SW 1271 (cell line): ENCODE results near the gene SNRNP200.

ENCODE experiments used
- DNase-seq, 2 experiments: peaks; one replicate each; lab custom pipeline; 2025; lab: John Stamatoyannopoulos, UW

Gene SNRNP200

DNA sequence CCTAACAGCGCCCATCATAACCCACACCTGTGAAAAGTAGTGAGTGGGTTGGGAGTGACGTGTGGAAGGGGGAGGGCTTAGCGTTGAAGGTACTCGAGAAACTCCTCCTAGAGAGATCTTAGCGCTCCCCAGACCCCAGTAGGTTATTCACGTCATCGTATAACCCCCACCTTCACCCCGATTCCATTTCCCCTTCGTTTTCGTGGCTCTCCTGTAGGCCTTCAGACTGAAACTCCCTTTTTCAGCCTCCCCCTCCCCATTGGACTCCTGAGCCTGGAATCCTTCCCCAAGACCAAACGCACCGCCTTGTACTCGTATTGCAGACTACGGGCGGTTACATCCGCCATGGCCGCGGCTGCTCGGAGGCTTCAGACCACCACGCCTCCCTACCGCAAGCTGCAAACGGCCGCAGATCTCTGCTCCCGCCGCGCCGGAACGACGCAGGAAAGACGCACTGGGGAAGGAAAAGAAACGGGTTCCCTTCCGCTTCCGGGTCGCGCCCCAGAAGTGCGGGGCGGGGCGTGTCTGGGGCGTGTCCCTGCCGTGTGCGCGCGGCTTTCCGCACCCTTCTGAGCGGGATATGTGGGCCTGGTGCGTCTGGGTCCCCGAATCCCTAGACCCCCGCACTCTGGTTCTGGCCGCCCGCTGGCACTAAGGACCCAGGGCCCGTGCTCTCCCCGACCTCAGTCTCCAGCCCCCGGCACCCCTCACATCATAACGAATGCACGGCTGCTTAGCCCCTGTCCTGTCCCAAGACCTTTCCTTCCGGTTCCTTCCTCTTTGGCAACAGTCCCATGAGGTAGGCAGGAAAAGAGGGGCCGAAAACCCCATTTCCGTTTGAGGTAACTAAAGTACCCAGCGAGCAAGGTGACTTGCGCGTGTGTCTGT, at the start of gene SNRNP200:
TSS of gene SNRNP200 (minus strand) at position 456 of the 888 bp plus-strand sequence. CDS start at position 347, 109 bp downstream.
- peak; percentile 85 to 88 for DNase-seq

GRCh38 chr2:96354492-96354891, 49.1 kb upstream of the SNRNP200 start:
- no peak for DNase-seq

- no peak for DNase-seq
Observed at GRCh38 chr2:96353606-96354101, 48.3 kb upstream of the SNRNP200 start.

DNA sequence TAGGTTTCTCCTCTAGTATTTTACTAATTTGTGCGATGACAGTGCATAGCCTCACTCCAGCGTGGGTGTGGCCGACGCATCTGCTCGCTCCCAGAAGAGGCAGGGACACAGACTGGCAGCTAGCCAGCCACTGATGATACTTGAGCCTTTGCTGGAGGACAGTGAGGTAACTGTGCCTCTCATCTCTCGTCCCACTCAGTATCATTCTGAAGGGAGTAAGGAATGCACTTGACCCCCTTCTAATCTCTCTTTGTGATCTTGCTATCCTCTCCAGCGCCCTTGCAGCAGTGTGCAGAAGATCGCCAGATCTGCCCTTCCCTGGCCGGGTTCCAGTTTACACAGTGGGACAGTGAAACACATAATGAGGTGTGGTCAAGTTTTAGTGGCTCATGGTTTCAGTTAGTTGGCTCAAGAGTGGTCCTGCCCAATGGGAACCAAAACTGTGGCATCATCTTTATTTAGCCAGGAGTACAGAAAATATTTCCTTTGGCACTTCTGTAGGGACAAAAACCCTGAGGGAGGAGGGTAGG, 47.8 kb upstream of the SNRNP200 start:
- no peak for DNase-seq

DNA sequence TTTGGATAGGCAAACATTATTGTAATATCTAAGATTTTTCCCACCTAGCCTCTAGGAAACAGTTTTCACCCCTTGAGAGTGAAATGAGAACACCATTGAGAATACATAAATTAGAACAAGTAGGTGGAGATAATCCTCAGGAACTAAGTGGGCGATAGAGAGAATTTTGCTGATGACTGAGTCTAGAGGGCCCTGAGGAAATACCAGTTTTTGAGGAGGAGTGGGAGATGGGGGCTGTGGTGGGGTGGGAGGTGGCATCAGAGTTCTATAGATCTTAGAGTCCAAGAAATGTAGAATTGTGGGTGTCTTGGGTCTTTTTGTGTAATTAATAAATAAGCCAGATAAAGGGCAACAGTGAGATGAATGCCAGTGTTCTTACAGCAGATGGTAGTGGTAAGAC, 42.0 kb upstream of the SNRNP200 start:
- DNase-seq = no peak

DNA sequence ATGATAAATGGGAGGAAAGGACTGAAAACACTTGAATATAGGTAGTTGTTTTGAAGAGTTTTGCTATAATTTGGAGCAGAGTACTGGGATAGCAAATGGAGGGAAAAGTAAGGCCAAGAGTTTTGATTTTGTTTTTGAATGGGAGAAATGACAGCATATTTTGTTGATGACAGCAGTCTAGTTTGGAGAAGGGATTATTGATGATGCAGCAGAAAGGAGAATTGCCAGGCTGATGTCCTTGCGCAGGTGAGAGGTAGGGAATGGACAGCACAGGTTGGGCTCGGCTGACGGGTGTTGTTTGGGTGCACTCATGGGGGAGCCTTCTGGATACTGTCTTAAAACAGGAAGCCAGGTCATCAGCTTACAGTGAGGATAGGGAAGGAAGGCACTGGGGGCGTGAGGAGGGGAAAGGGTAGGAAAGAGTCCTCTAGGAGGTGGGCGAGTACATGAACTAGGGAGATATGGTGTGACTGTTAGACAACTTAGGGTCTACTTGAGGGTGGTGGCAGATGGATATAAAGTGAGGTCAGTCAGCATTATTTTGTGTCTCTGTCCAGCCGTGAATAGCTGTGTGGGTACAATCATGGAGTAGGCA, 40.6 kb upstream of the SNRNP200 start:
- DNase-seq = no peak

DNA sequence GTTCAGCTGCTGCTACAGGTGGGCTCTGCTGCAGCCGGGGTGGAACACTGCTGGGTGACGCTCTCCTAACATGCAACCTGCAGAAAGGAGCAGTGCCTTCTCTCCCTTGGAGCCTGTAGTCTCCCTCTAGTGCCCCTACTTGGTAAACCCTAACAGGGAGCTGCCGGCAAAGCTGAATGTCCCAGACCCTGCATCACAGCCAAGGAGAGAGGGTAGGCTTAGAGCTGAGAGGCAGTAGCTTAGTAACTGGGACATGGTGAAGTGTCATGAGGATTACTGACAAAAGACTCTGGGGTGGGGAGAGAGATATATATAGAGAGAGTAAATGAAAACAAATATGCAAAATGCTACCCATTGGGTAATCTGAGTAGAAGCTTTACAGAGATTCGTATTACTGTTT, 40.1 kb upstream of the SNRNP200 start:
- DNase-seq = peak in 1 of 2 experiments; percentile 14

DNA sequence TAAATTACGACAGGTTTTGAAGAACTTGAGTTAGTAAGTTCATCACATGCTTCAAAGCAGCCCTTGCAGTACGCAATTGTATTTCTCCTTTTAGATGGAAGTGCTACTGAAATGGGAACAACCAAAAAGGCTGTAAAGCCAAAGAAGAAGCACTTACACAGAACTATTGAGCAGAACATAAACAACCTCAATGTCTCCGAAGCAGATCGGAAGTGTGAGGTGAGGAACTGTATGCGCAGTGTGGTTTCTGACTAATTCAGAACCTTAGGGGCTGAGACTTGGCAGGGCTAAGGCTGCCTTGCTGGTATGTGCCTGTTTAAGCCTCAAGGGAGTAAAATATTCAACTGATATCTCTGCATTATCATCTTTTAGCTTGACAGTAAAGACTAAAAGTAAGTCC, 38.7 kb upstream of the SNRNP200 start:
- no peak for DNase-seq

GRCh38 chr2:96342085-96342484, 36.7 kb upstream of the SNRNP200 start:
- DNase-seq = no peak

DNA sequence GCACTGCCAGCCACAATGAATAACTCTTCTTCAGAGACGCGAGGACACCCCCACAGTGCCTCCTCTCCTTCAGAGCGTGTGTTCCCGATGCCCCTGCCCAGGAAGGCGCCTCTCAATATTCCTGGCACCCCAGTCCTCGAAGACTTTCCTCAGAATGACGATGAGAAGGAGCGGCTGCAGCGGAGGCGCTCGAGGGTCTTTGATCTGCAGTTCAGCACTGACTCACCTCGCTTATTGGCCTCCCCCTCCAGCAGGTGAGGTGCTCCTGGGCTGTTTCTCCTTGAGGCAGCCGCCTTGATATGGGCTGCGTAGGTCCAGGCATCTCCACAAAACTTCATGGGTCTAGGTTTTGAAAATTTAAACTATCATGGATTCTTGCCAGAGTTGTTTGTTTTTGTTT, 36.3 kb upstream of the SNRNP200 start:
- DNase-seq = no peak

- no peak for DNase-seq
Observed at GRCh38 chr2:96340493-96341414, 35.4 kb upstream of the SNRNP200 start.

DNA sequence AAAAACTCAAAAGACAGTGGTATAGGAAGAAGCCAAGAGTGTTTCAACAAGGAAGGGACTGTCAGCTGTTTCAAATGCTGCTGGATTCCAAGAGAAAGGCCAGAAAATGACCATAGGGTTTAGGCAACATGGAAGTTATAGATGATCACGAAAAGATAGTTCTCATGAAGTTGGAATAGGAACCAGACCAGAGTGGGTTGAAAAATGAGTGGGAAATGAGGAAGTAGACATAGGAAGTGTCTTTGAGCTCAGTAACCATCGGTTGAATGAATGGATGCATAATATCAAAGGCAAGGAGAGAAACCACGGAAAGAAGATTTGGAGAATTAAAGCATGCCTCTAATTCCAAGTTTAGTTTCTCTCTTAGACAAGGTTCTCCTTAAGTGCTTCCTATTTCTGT, 31.5 kb upstream of the SNRNP200 start:
- DNase-seq = no peak

- DNase-seq = peak in 1 of 2 experiments; percentile 31
Observed at GRCh38 chr2:96336104-96336775, 30.9 kb upstream of the SNRNP200 start.

DNA sequence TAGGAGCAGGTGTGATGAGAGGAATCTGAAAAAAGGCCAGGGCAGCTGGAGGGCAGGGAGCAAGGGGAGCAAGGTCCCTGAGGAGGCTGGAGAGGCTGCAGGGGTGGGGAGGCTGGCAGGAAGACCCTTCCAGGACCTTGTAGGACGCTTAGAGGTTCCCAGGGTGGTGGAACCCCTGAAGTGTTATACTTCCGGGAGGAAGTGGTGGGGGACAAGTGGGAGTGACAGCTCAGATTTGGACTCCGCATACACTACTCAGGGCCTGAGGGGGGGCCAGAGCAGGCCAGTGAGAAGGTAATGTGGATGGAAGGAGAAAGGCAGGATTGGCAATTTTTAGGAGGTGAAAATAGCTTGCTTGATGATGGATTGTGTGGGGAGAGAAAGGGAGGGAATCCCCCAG, 28.4 kb upstream of the SNRNP200 start:
- DNase-seq = no peak

DNA sequence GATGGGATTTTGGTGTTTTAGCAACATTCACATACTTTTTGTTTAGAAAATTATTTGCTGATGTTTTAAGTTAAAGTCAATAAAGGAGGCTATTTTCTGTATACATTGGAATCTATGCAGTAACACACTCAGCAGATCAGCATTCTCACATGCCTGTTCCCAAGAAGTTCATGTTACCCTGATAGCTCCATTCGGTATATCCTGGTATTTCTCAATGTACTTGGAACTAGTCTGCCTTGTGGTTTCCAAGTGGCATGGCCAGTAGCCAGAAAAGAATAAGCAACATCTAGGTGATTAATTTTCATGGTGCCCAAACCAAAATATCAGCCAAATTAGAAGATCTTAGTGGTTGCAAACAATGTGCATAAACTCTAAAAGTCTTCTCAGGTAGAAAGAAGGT, 25.1 kb upstream of the SNRNP200 start:
- DNase-seq = no peak

DNA sequence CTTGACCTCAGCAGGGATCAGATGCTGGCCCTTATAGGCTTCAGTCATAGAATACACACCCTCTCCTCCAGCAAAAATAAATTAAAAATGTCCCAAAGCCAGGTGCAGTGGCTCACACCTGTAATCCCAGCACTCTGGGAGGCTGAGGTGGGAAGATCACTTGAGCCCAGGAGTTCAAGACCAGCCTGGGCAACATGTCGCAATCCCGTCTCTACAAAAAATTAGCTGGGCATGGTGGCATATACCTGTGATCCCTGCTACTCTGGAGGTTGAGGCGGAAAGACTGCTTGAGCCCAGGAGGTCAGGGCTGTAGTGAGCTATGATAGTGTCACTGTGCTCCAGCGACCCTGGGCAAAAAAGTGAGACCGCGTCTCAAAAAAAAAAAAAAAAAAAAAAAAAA, 24.5 kb upstream of the SNRNP200 start:
- no peak for DNase-seq

DNA sequence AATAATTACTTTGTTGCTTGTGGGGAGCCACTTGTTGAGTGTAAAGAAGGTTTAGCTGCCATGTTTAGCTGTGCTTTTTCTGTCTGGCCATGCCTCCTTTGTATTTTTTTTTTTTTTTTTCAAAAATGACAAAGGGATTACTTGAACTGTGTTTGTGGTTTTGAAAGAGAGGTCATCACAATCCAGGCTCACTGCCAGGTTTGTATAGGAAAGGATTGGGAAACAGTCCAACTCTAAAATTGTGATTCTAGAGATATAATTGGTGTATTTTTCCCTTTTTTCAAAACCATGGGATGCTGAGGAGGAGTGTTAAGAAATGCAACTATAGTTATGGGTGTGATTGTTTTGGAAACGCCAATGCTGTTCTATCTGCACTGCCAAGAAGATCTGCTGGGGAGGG, 24.1 kb upstream of the SNRNP200 start:
- peak in 1 of 2 experiments; percentile 28 for DNase-seq

GRCh38 chr2:96326990-96327820, 21.9 kb upstream of the SNRNP200 start:
- DNase-seq = no peak

DNA sequence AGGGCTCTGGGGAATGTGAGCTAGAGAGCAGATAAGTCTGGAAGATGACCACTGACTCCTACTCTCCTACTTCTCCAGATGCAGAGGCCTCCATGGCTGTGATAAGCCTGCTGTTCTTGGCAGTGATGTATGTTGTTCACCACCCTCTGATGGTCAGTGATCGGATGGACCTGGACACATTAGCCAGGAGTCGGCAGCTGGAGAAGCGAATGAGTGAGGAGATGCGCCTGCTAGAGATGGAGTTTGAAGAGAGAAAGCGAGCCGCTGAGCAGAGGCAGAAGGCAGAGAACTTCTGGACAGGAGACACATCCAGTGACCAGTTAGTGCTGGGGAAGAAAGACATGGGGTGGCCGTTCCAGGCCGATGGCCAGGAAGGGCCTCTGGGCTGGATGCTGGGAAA, 21.2 kb upstream of the SNRNP200 start:
- no peak for DNase-seq

GRCh38 chr2:96325884-96326255, 20.5 kb upstream of the SNRNP200 start:
- DNase-seq = no peak
